GM19438 (cell line): ENCODE data around the gene ERMARD.
"Not testable (repeated sequence)": the region's sequence is repeated elsewhere in the genome, so short reads cannot be mapped to it uniquely, and the experiment has no call there.

ENCODE experiments used
- ATAC-seq: cut with Tn5 transposase; IDR thresholded peaks from one replicate; pipeline ENCODE4 v1.9.1; 2021; ENCODE audit warnings: low read depth; ENCODE audit not compliant: unreplicated experiment

Gene ERMARD

GRCh38 chr6:169729961-169730360 is 21.5 kb upstream of the ERMARD start:
- no peak for ATAC-seq

DNA sequence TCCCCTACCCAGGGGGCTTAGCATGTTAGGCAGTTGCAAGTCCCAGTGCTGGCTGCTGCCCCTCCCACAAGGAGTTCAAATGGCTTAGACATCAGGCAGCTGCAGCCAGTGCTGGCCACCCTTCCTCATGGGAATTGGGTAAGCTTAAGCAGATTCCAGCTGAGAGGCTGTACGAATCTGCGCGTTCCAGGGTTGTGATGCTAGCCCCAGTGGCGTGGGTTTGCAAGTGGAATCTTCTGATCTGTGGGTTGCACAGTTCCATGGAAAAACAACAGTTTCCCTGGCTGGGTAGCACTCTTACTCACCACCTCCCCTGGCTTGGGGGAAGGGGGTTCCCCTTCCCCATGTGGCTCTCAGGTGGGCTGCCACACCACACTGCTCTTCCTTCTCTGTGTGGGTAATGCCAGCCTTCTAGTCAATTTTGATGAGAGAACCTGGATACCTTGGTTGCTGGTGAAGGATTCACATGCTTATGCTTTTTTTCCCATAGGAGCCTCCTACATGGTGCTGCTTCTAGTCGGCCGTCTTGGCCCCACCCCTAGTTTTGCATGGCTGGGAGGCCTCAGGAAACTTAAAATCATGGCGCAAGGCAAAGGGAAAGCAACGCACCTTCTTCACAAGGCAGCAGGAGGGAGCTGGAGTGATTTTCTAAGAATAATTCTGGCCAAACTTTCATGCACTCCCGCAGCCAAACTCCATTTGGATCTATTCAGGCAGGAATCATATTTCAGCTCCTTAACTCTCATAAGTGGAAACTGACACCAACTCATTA is 13.0 kb upstream of the ERMARD start:
- ATAC-seq = no peak

GRCh38 chr6:169738976-169739529 is 12.4 kb upstream of the ERMARD start:
- no peak for ATAC-seq

DNA sequence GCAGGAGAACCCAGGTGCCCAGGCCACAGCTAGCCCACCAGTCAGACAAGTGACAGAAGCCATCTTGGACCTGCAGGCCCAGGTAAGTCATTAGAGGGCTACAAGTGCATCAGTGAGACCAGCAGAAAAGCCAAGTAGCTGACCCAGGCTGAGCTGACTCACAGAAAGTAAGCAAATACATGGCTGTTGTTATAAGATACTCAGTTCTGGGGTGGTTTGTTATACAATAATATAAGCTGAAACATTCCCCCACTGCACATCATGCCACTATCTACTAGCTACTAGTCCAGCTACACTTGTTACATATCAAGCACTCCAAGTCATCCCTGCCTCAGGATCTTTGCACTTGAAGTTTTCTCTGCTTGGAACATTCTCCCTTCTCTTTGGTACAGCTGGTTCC is 10.1 kb upstream of the ERMARD start:
- ATAC-seq = no peak

- no peak for ATAC-seq
Observed at GRCh38 chr6:169745405-169745804, 6.0 kb upstream of the ERMARD start.

DNA sequence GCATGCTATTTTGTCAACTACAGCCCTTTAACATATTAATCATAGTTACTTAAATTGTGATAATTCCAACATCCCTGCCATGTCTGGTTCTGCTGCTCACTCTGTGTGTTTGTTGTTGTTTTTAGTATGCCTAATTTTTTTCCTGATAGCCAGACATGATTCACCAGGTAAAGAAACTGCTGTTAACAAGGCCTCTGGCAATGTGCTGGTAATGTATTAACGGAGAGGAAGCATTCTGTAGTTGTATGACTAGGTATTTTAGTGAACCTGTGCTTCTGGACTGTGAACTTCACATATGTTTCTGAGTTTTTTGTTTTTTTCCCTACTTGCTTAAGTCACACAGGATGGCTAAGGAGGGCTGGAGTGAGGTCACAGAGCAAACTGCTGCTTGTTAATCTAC is 4.9 kb upstream of the ERMARD start:
- ATAC-seq = no peak

- ATAC-seq = no peak
Observed at GRCh38 chr6:169752074-169752623, 727 bp downstream of the ERMARD start.

GRCh38 chr6:169755162-169755561 is 3.7 kb downstream of the ERMARD start:
- ATAC-seq = no peak

GRCh38 chr6:169763308-169763707 is 11.9 kb downstream of the ERMARD start:
- no peak for ATAC-seq

DNA sequence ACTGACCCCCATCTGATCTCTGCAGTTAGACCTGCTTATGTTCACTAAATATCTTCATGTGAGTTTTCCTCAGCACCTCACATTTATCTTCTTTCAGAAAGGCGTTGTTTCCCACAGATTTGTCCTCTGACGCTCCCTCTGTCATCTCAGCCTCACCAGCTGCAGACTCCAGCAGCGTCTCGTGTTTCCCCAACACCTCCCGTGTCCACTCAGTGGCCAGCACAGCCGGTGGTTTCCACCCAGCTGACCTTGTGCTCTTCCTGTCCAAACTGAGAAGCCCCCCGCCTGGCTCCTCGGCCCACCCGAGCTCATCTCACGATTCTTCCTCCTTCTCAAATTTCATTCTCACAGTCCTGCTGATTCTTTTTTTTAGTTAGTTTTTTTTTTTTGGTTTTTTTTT is 12.5 kb downstream of the ERMARD start:
- no peak for ATAC-seq

- ATAC-seq = not testable (repeated sequence)
Observed at GRCh38 chr6:169765789-169766188, 14.4 kb downstream of the ERMARD start.

- no peak for ATAC-seq
Observed at GRCh38 chr6:169766232-169766631, 14.8 kb downstream of the ERMARD start.

- no peak for ATAC-seq
Observed at GRCh38 chr6:169766921-169767736, 15.7 kb downstream of the ERMARD start.

DNA sequence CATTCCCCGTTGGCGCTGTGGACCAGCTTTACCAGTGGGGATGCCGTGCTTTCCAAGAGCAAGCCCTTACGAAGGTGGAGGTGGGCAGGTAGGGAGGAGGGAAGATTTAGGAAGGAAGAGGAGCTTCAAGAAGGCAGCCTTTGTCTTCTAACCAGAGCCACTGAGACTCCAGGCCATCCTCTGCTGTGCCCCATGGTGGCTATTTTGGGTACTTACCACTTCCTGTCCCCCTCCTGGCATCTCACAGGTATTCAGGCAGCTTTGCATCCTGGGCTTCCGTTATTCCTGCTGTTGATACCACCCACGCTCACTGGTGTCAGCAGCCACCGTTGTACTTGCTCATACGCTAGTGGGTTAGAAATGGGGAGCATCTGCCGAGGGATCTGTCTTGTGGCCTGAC is 22.9 kb downstream of the ERMARD start:
- no peak for ATAC-seq

- no peak for ATAC-seq
Observed at GRCh38 chr6:169775321-169775720, 23.9 kb downstream of the ERMARD start.

DNA sequence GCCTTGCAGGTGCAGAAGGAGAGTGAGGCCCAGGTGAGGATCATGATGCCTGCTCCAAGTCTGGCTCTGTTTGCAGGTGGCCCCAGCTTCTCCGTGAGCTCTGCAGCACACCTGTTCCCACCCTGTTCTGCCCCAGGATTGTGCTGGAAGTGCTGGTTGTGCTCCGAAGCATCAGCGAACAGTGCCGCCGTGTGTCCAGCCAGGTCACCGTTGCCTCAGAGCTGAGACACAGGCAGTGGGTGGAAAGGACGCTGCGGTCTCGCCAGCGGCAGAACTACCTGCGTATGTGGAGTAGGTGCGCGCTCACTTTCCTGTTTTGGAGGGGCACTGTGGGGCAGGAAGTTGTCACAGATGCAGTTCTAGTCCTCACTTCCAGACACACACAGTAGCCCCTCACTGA is 25.0 kb downstream of the ERMARD start:
- no peak for ATAC-seq

DNA sequence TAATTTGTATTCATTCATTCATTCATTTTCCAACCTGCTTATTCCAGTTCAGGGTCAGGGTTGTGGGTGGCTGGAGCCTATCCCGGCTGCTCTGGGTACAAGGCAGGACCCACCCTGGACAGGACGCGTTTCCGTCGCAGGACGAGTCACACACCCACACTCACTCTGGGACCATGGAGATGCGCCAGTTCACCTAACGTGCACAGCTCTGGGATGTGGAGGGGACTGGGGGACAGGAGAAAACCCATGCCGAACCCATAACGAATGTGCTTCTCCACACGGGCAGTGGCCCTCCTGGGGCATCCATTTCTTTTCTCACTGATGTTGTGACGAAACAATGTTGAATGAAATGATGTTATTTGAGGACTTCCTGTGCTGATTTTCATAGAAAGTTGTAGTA is 26.5 kb downstream of the ERMARD start:
- ATAC-seq = no peak

DNA sequence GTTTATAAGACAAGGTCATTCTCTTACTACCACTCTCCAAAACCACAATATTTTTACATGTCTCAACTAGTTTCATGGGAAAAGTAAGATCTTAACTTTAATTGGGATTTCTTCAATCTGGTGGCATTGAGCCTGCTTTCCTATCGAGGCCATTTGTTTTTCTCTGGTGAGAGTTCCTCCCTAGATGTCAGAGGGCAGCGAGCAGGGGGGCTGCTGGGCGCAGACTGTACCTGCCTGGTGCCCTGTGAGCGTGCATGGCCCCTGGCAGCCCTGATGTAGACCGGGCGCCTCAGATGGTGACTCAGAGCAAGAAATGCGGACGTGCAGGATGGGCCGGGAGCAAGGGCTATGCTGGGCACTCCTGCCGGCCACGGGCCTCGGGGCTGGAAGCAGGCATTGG is 27.2 kb downstream of the ERMARD start:
- ATAC-seq = no peak

DNA sequence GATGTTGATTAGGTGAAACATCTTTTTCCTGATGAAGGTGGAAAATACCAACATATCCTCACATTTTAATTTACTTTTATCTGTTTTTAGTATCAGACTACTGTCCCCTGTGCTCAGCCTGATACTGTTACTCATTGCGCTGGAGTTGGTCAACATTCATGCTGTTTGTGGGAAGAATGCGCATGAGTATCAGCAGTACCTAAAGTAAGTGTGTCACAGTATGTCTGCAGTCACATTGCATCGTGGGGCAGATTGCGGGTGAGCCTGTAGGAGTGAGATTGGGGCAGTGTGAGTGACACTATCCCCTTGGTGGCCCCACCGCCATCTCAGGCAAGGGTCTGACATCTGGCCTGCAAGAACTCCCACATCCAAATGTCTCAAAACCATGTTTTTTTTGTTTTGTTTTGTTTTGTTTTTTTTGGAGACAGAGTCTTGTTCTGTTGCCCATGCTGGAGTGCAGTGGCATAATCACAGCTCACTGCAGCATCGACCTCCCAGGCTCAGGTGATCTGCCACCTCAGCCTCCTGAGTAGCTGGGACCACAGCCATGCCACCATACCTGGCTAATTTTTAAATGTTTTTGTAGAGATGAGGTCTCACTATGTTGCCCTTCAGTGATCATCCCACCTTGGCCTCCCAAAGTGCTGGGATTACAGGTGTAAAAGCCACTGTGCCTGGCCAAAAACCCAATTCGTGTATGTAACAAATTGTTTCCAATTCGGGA is 27.8 kb downstream of the ERMARD start:
- ATAC-seq = no peak

DNA sequence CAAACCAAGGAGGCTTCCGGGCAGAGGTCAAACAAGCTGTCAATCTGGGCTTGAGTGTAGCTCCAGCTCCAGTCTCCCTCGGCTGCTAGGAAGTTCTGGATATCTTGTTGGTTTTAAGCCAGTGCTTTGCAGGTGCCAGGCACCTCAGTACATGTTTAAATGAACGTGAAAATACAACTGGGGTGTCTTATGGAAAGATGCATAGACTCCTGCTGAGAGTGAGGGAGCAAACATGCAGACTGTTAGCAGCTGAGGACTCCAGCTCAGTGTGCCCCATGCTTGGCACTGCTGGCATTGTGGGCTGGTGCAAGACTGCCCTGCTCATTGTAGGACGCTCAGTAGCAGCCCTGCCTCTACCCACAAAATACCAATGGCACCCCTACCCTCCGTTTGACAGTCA is 28.5 kb downstream of the ERMARD start:
- ATAC-seq = no peak
